T-helper 2 cell treated with Interferon-gamma antibody and Interleukin-4, amounts not matched to agents 5 μg/mL and 100 μg/mL, for 36 hours (primary cell): ENCODE data around the gene TNFAIP2.
"Not testable (repeated sequence)": the region's sequence is repeated elsewhere in the genome, so short reads cannot be mapped to it uniquely, and the experiment has no call there.

Experiments
- DNase-seq: peaks from one replicate; pipeline ENCODE4 v3.0.0; 2021; ENCODE audit warnings: low spot score
- H3K27ac Mint-ChIP-seq: one replicate; pipeline ENCODE4 v1.8.0; 2021; ENCODE audit warnings: mild to moderate bottlenecking, mixed read lengths
- H3K27me3 Mint-ChIP-seq: one replicate; pipeline ENCODE4 v1.8.0; 2021; ENCODE audit warnings: low read depth, mixed read lengths
- H3K36me3 Mint-ChIP-seq: one replicate; pipeline ENCODE4 v1.8.0; 2021; ENCODE audit warnings: low read depth, mixed read lengths
- H3K4me1 Mint-ChIP-seq: one replicate; pipeline ENCODE4 v1.8.0; 2021; ENCODE audit warnings: low read depth, mixed read lengths
- H3K4me3 Mint-ChIP-seq: one replicate; pipeline ENCODE4 v1.8.0; 2022; ENCODE audit warnings: mild to moderate bottlenecking, moderate library complexity, mixed read lengths
- H3K9me3 Mint-ChIP-seq: one replicate; pipeline ENCODE4 v1.8.0; 2021; ENCODE audit warnings: mixed read lengths

TNFAIP2 gene

DNA sequence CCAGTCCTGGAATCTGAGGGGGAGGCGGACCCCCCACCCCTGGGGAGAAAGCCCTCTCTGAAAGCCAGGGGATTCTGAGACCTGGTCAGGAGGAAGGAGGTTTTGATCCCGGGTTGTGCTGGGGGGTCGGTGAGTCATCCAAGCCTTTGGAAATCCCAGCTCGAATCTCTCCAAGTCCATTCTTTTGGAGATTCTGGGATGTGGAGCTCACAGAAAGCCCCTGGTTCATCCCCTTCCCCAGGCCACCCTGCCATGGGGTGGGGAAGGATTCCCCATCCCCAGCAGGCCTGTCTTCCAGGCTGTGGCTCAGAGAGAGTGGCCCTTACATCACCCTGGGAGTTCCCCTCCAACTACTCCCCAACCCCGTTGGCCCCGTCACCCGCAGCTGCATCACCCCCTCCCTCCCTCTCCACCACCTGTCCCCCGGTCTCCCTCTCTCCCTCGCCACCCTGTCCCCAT lies 14.5 kb upstream of the TNFAIP2 start:
- Mint-ChIP-seq H3K9me3 (no peaks in the 10 kb centered on the region), H3K27me3 (peaks cover 14% of the 10 kb centered on the region), H3K4me3 (no peak overlapping the region), H3K27ac (no peak overlapping the region), H3K36me3 (no peaks in the 10 kb centered on the region), H3K4me1 (peaks cover 4% of the 10 kb centered on the region)
- no peak for DNase-seq

DNA sequence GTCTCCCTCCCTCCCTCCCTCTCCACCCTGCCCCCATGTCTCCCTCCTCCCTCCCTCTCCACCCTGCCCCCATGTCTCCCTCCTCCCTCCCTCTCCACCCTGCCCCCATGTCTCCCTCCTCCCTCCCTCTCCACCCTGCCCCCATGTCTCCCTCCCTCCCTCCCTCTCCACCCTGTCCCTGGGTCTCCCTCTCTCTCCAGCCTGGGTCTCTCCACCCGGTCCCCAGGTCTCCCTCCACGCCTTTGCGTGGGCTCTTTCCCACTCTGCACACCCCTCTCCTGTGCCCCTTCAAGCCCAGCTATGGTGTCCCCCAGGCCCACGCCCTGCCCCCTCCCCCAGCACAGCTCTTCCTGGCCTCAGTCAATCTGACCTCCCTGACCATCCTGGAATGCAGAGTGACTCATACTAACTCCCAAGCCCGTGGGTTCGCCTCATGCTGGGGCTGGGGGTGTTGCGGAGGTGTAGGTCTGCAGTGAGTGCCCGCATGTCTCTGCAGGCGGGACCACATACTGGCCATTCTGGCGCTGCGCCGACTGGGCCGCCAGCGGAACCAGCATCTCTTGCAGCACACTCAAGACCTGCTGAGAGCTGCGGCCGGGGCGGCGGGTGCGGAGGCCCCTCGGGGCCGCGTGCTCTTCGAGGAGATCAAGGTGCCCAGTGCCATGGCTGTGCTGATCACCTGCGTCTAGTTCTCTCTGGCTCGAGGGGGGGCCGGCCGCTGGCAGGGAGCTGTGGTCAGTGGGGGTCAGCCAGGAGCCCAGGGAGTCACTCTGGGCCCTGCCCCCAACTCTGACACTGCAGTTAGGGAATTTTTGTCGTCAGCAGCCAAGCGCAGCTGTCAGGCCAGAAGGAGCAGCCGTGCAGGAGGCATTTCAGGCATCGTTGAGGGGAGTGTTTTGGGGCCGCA lies 13.5 kb upstream of the TNFAIP2 start:
- Mint-ChIP-seq H3K36me3 (no peaks in the 10 kb centered on the region), H3K27ac (no peak overlapping the region), H3K27me3 (peaks cover 13% of the 10 kb centered on the region), H3K9me3 (no peaks in the 10 kb centered on the region), H3K4me1 (peaks cover 4% of the 10 kb centered on the region), H3K4me3 (no peak overlapping the region)
- DNase-seq = no peak

DNA sequence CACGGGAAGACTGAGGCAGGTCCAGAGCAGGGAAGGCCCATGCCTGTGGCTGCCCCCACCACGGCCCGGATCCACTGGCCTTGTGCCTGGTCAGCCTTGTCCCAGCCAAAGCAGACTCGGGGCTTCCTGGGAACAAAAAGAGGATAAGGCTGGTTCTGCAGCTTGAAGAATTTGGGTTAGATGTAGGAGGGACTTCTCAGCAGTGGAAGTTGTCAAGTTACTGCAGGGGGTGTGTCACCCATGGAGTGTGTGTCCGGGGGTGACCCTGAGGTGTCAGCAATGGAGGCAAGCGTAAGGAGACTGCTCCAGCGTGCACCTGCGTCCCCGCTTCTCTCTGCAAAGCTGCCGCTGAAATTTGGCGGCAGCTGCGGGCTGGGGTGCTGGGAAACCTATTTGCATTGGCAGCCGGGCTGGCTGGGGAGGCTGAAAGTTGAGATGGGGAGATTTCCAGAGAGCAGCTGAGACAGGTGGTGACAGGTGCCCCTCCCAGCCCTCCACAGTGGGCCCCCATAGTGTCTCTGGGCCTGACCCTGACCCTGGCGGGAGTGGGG lies 12.5 kb upstream of the TNFAIP2 start:
- peaks cover 3% of the 10 kb centered on the region for H3K27me3 Mint-ChIP-seq
- no peak overlapping the region for H3K27ac Mint-ChIP-seq
- H3K4me3 Mint-ChIP-seq = no peak overlapping the region
- H3K9me3 Mint-ChIP-seq = no peaks in the 10 kb centered on the region
- peaks cover 3% of the 10 kb centered on the region for H3K4me1 Mint-ChIP-seq
- H3K36me3 Mint-ChIP-seq = no peaks in the 10 kb centered on the region
- DNase-seq = no peak

- peaks cover 3% of the 10 kb centered on the region for H3K27me3 Mint-ChIP-seq
- no peaks in the 10 kb centered on the region for H3K36me3 Mint-ChIP-seq
- H3K27ac Mint-ChIP-seq = no peak overlapping the region
- no peaks in the 10 kb centered on the region for H3K9me3 Mint-ChIP-seq
- H3K4me3 Mint-ChIP-seq = no peak overlapping the region
- no peak for DNase-seq
- peaks cover 3% of the 10 kb centered on the region for H3K4me1 Mint-ChIP-seq
Measured at GRCh38 chr14:103111232-103111868, 11.9 kb upstream of the TNFAIP2 start.

DNA sequence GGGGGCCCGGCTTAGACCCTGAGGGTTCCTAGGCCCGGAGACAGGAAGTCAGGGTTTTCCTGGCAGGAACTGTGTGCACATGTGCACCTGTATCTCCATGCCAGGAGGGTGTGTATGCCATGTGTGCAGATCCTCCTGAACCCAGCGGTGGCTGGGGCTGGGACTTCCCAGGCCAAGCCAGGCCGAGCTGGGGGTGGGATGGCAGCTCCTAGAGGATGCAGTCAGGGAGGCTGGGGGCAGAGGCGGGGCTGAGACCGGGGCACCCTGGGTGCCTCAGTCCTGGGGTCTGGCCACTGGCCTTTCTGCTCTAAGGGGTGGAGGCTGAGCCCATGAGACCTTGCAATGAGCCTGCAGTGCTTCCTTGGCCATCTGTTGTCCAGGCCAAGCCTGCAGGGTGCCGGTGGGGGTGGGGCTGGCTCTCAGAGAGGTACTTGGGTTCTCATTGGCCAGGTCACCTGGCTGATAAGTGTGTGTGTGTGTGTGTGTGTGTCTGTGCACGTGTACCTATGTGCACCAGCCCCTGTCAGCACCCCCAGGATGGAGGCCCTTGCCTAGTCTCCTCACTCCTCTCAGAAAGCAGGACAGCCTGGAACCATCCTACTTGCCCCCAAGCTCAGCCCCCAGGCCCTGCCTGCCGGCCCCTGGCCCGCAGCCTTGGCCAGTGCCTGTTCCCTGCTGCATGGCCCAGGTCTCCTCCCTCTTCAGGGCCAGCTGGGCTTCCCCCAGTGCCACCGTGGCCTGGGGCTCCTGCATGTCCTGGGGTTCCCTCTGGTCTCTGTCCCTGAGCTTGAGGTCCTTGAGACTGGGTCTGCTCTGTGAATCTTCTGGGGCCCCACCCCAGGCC lies 10.6 kb upstream of the TNFAIP2 start:
- peaks cover 3% of the 10 kb centered on the region for H3K4me1 Mint-ChIP-seq
- H3K27me3 Mint-ChIP-seq = peaks cover 3% of the 10 kb centered on the region
- H3K4me3 Mint-ChIP-seq = no peak overlapping the region
- no peak for DNase-seq
- H3K27ac Mint-ChIP-seq = no peak overlapping the region
- no peaks in the 10 kb centered on the region for H3K9me3 Mint-ChIP-seq
- no peaks in the 10 kb centered on the region for H3K36me3 Mint-ChIP-seq

DNA sequence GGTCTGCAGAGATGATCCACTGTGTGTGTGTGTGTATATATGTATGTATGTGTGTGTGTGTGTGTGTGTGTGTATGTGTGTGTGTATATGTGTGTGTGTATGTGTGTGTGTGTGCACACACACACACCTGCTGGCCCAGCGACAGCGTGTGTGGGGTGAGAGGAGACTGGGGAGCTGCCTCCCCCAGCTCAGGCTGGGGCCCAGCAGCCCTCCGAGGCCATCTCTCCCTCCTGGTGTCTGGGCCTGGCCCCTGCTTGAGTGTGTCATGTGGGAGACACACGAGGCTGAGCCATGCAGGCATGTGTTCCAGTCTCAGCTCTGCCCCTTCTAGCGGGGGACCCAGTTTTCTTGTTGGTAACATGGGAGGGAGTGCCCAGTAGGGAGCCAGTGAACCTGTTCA lies 10.0 kb upstream of the TNFAIP2 start:
- no peak for DNase-seq
- peaks cover 3% of the 10 kb centered on the region for H3K27me3 Mint-ChIP-seq
- H3K4me1 Mint-ChIP-seq = peaks cover 3% of the 10 kb centered on the region
- no peaks in the 10 kb centered on the region for H3K36me3 Mint-ChIP-seq
- H3K27ac Mint-ChIP-seq = no peak overlapping the region
- H3K4me3 Mint-ChIP-seq = no peak overlapping the region
- no peaks in the 10 kb centered on the region for H3K9me3 Mint-ChIP-seq

DNA sequence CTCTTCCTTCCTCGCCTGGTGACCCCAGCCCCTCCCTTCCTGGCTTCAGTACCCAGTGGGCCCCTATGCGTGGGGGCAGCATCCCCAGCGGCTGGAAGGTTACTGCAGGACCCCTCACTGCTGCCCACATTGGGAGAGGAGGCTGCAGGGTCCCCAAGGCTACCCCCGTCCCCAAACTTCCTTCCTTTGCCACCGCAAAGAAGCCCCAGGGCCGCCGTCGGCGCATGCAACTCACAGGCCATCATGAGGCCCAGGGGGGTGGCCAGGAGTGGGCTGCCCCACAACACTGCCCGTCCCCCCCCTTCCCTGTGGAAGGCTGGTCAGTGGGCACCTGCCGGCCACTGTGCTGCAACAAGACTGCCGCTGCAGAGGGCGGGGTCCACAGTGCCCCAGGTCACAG lies 9.5 kb upstream of the TNFAIP2 start:
- H3K9me3 Mint-ChIP-seq = no peaks in the 10 kb centered on the region
- H3K36me3 Mint-ChIP-seq = no peaks in the 10 kb centered on the region
- peaks cover 3% of the 10 kb centered on the region for H3K4me1 Mint-ChIP-seq
- DNase-seq = no peak
- H3K27ac Mint-ChIP-seq = no peak overlapping the region
- no peak overlapping the region for H3K4me3 Mint-ChIP-seq
- H3K27me3 Mint-ChIP-seq = peaks cover 3% of the 10 kb centered on the region

GRCh38 chr14:103115086-103115679 lies 8.1 kb upstream of the TNFAIP2 start:
- H3K27me3 Mint-ChIP-seq, H3K4me1 Mint-ChIP-seq, H3K36me3 Mint-ChIP-seq, DNase-seq, H3K27ac Mint-ChIP-seq, H3K9me3 Mint-ChIP-seq: not testable (repeated sequence)
- peak overlapping the region; percentile 70 for H3K4me3 Mint-ChIP-seq

DNA sequence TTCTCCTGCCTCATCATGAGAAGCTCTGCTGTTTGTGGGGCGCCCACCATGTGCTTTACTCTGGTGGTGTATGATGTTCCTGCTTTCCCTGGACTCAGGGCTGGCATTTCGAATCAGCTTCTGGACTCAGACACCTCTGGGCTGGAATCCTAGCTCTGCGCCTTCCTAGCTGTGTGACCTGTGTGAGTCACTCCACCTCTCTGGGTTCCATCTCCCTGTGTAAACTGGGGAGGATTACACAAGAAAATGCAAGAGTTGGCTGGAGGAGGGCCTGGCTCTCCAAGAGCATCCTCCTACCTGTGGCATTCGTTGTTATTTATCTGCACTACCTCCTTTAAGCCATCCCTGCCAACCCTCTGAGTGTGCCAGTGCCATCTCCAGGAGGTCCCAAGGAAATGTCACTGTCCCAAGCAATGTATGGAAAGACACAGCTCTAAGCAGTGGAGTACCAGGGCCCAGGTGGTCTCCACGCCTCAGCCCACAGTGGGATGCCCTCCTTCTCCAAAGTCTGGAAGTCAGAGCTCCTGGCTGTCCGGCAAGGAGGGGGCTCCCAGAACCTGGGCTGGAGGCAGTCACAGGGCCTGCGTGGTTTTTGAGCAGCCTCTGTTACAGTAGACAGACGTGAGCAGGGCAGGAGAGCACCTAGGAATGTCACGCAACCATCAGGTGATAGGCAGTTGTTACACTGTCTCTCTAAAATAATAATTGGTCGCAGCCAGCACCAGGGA lies 7.3 kb upstream of the TNFAIP2 start:
- H3K9me3 Mint-ChIP-seq = no peaks in the 10 kb centered on the region
- H3K36me3 Mint-ChIP-seq = no peaks in the 10 kb centered on the region
- no peak overlapping the region for H3K4me3 Mint-ChIP-seq

GRCh38 chr14:103116636-103117035 lies 6.6 kb upstream of the TNFAIP2 start:
- H3K9me3 Mint-ChIP-seq = no peaks in the 10 kb centered on the region
- no peak for DNase-seq
- no peak overlapping the region for H3K4me3 Mint-ChIP-seq
- no peaks in the 10 kb centered on the region for H3K36me3 Mint-ChIP-seq
- peaks cover 19% of the 10 kb centered on the region for H3K27me3 Mint-ChIP-seq
- H3K27ac Mint-ChIP-seq = no peak overlapping the region
- H3K4me1 Mint-ChIP-seq = peaks cover 5% of the 10 kb centered on the region

More for the DNA sequence above, 7.3 kb upstream of the TNFAIP2 start:
- no peak for DNase-seq
- H3K27me3 Mint-ChIP-seq = peaks cover 14% of the 10 kb centered on the region
- no peak overlapping the region for H3K27ac Mint-ChIP-seq
- H3K4me1 Mint-ChIP-seq = peaks cover 5% of the 10 kb centered on the region

- not testable (repeated sequence) for H3K36me3 Mint-ChIP-seq, H3K9me3 Mint-ChIP-seq, H3K4me3 Mint-ChIP-seq, DNase-seq, H3K4me1 Mint-ChIP-seq, H3K27ac Mint-ChIP-seq
- peaks cover 26% of the 10 kb centered on the region for H3K27me3 Mint-ChIP-seq
Measured at GRCh38 chr14:103117499-103117898, 5.8 kb upstream of the TNFAIP2 start.

GRCh38 chr14:103118018-103118662 lies 5.1 kb upstream of the TNFAIP2 start:
- no peak for DNase-seq

More at GRCh38 chr14:103118018-103118662, 5.1 kb upstream of the TNFAIP2 start:
- H3K27me3 Mint-ChIP-seq = peaks cover 26% of the 10 kb centered on the region
- H3K27ac Mint-ChIP-seq = no peak overlapping the region
- no peak overlapping the region for H3K4me3 Mint-ChIP-seq
- H3K9me3 Mint-ChIP-seq = no peaks in the 10 kb centered on the region
- H3K36me3 Mint-ChIP-seq = no peaks in the 10 kb centered on the region
- H3K4me1 Mint-ChIP-seq = peaks cover 5% of the 10 kb centered on the region
